Measurements from ENCODE around the gene USP2. TPM values are rescaled to one million over a fixed set of nuclear protein-coding genes. Genes with fewer than 3 reads are reported as not detected.

The USP2 gene
- total RNA-seq, 1 donor from 2014 or later = 3.0 TPM

- TF ChIP-seq CTCF (IDR thresholded peaks at IDR 0.05) = no peak
- H3K27ac ChIP-seq = no peak overlapping the region
- DNase-seq = peak; percentile 21
- no peaks in the 10 kb centered on the region for H3K36me3 ChIP-seq
- ATAC-seq = no peak
- H3K4me3 ChIP-seq = no peak overlapping the region
- intact Hi-C loops (cut with DNase I) = no loop called here
- peaks cover 36% of the 10 kb centered on the region for H3K4me1 ChIP-seq
- H3K27me3 ChIP-seq = no peaks in the 10 kb centered on the region
- no peaks in the 10 kb centered on the region for H3K9me3 ChIP-seq
Observed at GRCh38 chr11:119371067-119371601, 10.4 kb downstream of the USP2 start.

- no peaks in the 10 kb centered on the region for H3K36me3 ChIP-seq
- no peak overlapping the region for H3K27ac ChIP-seq
- TF ChIP-seq CTCF (IDR thresholded peaks at IDR 0.05) = no peak
- peaks cover 31% of the 10 kb centered on the region for H3K4me1 ChIP-seq
- intact Hi-C loops (cut with DNase I) = no loop called here
- no peaks in the 10 kb centered on the region for H3K27me3 ChIP-seq
- H3K4me3 ChIP-seq = no peak overlapping the region
- ATAC-seq (peak; percentile 15), DNase-seq (peak; percentile 66)
- H3K9me3 ChIP-seq = no peaks in the 10 kb centered on the region
Observed at GRCh38 chr11:119370486-119371046, 10.9 kb downstream of the USP2 start.

- H3K9me3 ChIP-seq = no peaks in the 10 kb centered on the region
- H3K4me1 ChIP-seq = peaks cover 28% of the 10 kb centered on the region
- no peaks in the 10 kb centered on the region for H3K36me3 ChIP-seq
- DNase-seq = peak; percentile 53
- no peak overlapping the region for H3K27ac ChIP-seq
- no peak for TF ChIP-seq CTCF (IDR thresholded peaks at IDR 0.05)
- H3K27me3 ChIP-seq = no peaks in the 10 kb centered on the region
- no peak for ATAC-seq
- intact Hi-C loops (cut with DNase I) = no loop called here
- no peak overlapping the region for H3K4me3 ChIP-seq
Observed at GRCh38 chr11:119369132-119369925, 12.2 kb downstream of the USP2 start.

- H3K27me3 ChIP-seq = no peaks in the 10 kb centered on the region
- ATAC-seq = peak; percentile 16
- peak overlapping the region; percentile 17 for H3K27ac ChIP-seq
- H3K36me3 ChIP-seq = no peaks in the 10 kb centered on the region
- no peaks in the 10 kb centered on the region for H3K9me3 ChIP-seq
- no peak for TF ChIP-seq CTCF (IDR thresholded peaks at IDR 0.05)
- peaks cover 32% of the 10 kb centered on the region for H3K4me1 ChIP-seq
- H3K4me3 ChIP-seq = no peak overlapping the region
- peak; percentile 77 for DNase-seq
- intact Hi-C loops (cut with DNase I) = no loop called here
Observed at GRCh38 chr11:119368121-119369034, 13.1 kb downstream of the USP2 start.

GRCh38 chr11:119367661-119368120 is 13.8 kb downstream of the USP2 start:
- no peaks in the 10 kb centered on the region for H3K36me3 ChIP-seq
- no peaks in the 10 kb centered on the region for H3K27me3 ChIP-seq
- no peak for TF ChIP-seq CTCF (IDR thresholded peaks at IDR 0.05)
- DNase-seq (peak; percentile 37), ATAC-seq (peak; percentile 3)
- H3K27ac ChIP-seq = no peak overlapping the region
- H3K9me3 ChIP-seq = no peaks in the 10 kb centered on the region
- H3K4me1 ChIP-seq = peaks cover 39% of the 10 kb centered on the region
- no peak overlapping the region for H3K4me3 ChIP-seq
- intact Hi-C loops (cut with DNase I) = no loop called here
